Measurements from ENCODE around the gene ATXN2. TPM values are rescaled to one million over a fixed set of nuclear protein-coding genes. Genes with fewer than 3 reads are reported as not detected.
A peak's percentile ranks its signal among the peaks of the same experiment; 100 is the strongest.

Gene ATXN2
- total RNA-seq, 1 donor from 2014 or later = 57.3 TPM

GRCh38 chr12:111414711-111415252, 184.3 kb downstream of the ATXN2 start:
- ATAC-seq (no peak), DNase-seq (no peak)
- intact Hi-C loops (cut with micrococcal nuclease) = no loop called here

GRCh38 chr12:111413442-111414086, 185.6 kb downstream of the ATXN2 start:
- intact Hi-C loops (cut with micrococcal nuclease) = no loop called here
- peak; percentile 62 for ATAC-seq

GRCh38 chr12:111412830-111413441, 186.2 kb downstream of the ATXN2 start:
- ATAC-seq (no peak), DNase-seq (no peak)
- intact Hi-C loops (cut with micrococcal nuclease) = no loop called here

More at GRCh38 chr12:111413442-111414086, 185.6 kb downstream of the ATXN2 start:
- peak; percentile 79 for DNase-seq

- DNase-seq (peak; percentile 65), ATAC-seq (peak; percentile 29)
- intact Hi-C loops (cut with micrococcal nuclease) = no loop called here
These were observed 186.9 kb downstream of the ATXN2 start for GRCh38 chr12:111412007-111412829.

- DNase-seq (no peak), ATAC-seq (peak; percentile 17)
- intact Hi-C loops (cut with micrococcal nuclease) = no loop called here
These were observed 187.8 kb downstream of the ATXN2 start for GRCh38 chr12:111411185-111411764.

- intact Hi-C loops (cut with micrococcal nuclease) = no loop called here
- peak; percentile 66 for DNase-seq
- ATAC-seq = peak; percentile 5
These were observed 188.5 kb downstream of the ATXN2 start for GRCh38 chr12:111410431-111411184.

GRCh38 chr12:111409780-111410430, 189.2 kb downstream of the ATXN2 start:
- DNase-seq (peak; percentile 83), ATAC-seq (peak; percentile 5)
- intact Hi-C loops (cut with micrococcal nuclease) = no loop called here

GRCh38 chr12:111409403-111409779, 189.7 kb downstream of the ATXN2 start:
- intact Hi-C loops (cut with micrococcal nuclease) = no loop called here
- DNase-seq (peak; percentile 65), ATAC-seq (no peak)

- DNase-seq = no peak
- intact Hi-C loops (cut with micrococcal nuclease) = no loop called here
- ATAC-seq = no peak
These were observed 190.3 kb downstream of the ATXN2 start for GRCh38 chr12:111408686-111409402.

- DNase-seq = no peak
- intact Hi-C loops (cut with micrococcal nuclease) = no loop called here
- no peak for ATAC-seq
These were observed 191.0 kb downstream of the ATXN2 start for GRCh38 chr12:111408116-111408440.

GRCh38 chr12:111407377-111408115, 191.6 kb downstream of the ATXN2 start:
- intact Hi-C loops (cut with micrococcal nuclease) = no loop called here
- DNase-seq (peak; percentile 67), ATAC-seq (no peak)

- intact Hi-C loops (cut with micrococcal nuclease) = no loop called here
- ATAC-seq = no peak
These were observed 192.4 kb downstream of the ATXN2 start for GRCh38 chr12:111406474-111407376.

GRCh38 chr12:111405859-111406473, 193.1 kb downstream of the ATXN2 start, which contains the start of gene SH2B3:
Gene SH2B3 (plus strand): TSS chr12:111405923. CDS start chr12:111418146, 12,223 bp downstream.
- no peak for DNase-seq
- ATAC-seq = peak; percentile 3
- intact Hi-C loops (cut with micrococcal nuclease) = no loop called here

More at GRCh38 chr12:111406474-111407376, 192.4 kb downstream of the ATXN2 start:
- DNase-seq = peak; percentile 46

GRCh38 chr12:111405149-111405858, 193.8 kb downstream of the ATXN2 start:
- DNase-seq = peak; percentile 96
- intact Hi-C loops (cut with micrococcal nuclease) = no loop called here
- peak; percentile 83 for ATAC-seq
